ENCODE results near the gene E2F1.

DNA sequence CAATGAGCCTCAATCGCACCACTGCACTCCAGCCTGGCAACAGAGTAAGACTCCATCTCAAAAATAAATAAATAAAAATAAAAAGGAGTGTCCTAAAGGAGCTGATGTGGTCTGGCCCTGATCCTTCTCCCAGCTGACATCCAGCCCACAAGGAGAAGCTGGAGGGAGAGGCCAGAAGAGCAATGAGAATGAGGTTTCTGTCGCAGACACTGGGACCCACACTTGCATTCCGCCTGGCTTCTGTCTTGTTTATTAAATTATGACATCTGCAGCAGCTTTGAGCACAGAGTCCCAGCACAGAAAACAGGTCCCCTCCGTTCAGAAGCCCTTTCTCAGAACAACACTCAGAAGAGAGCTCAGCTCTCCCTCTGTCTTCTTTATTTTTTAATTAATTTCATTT is 10.3 kb upstream of the E2F1 start:
- TF ChIP-seq, protein P1, sequence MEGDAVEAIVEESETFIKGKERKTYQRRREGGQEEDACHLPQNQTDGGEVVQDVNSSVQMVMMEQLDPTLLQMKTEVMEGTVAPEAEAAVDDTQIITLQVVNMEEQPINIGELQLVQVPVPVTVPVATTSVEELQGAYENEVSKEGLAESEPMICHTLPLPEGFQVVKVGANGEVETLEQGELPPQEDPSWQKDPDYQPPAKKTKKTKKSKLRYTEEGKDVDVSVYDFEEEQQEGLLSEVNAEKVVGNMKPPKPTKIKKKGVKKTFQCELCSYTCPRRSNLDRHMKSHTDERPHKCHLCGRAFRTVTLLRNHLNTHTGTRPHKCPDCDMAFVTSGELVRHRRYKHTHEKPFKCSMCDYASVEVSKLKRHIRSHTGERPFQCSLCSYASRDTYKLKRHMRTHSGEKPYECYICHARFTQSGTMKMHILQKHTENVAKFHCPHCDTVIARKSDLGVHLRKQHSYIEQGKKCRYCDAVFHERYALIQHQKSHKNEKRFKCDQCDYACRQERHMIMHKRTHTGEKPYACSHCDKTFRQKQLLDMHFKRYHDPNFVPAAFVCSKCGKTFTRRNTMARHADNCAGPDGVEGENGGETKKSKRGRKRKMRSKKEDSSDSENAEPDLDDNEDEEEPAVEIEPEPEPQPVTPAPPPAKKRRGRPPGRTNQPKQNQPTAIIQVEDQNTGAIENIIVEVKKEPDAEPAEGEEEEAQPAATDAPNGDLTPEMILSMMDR (IDR thresholded peaks at IDR 0.05), result no peak
- no peak for TF ChIP-seq EZH2 (IDR thresholded peaks at IDR 0.05; ENCODE audit: borderline replicate concordance, insufficient read depth, low read depth, low read length, poor library complexity, severe bottlenecking)

Data from B cell (primary cell).